HEK293 (cell line): Measurements from ENCODE around the gene ARHGAP28.

Source experiments
- ATF2 ChIP-seq: fragments of 450-650 bp; formaldehyde crosslinking; IDR thresholded peaks from 2 replicates; pipeline ENCODE4 v1.5.1; 2016; ENCODE audit warnings: missing biosample characterization, missing genetic modification characterization, low read depth
- CTCF ChIP-seq: fragments of 450-650 bp; formaldehyde crosslinking; IDR thresholded peaks from 2 replicates; pipeline ENCODE4 v1.5.1; 2016; ENCODE audit warnings: missing biosample characterization, missing genetic modification characterization

- TF ChIP-seq CTCF, result no peak
- TF ChIP-seq ATF2 (tag by site-specific recombination), result no peak
These were observed 218.0 kb downstream of the ARHGAP28 start for GRCh38 chr18:6947338-6948030.
